Transverse colon (tissue), 4 donors: ENCODE data around the gene UTS2R. TPM values are rescaled to one million over a fixed set of nuclear protein-coding genes. Genes with fewer than 3 reads are reported as not detected.

Source experiments
- DNase-seq: peaks from one replicate; pipeline ENCODE4 v3.0.0-alpha.2; 2019
- H3K27ac ChIP-seq, 4 donors: fragments of 200-600 bp; sonication (generic); 2 replicates each; pipeline ENCODE4 v1.5.1; 2016 to 2018; ENCODE audit warnings: inconsistent platforms in 4 of 4
- H3K27me3 ChIP-seq: fragments of 200-600 bp; sonication (generic); 2 replicates; pipeline ENCODE4 v1.5.1; 2017; ENCODE audit warnings: inconsistent platforms
- H3K36me3 ChIP-seq, 4 donors: fragments of 200-600 bp; sonication (generic); 2 replicates each; pipeline ENCODE4 v1.5.1; 2017 to 2019; ENCODE audit warnings: inconsistent platforms in 4 of 4
- H3K4me1 ChIP-seq, 4 donors: fragments of 200-600 bp; sonication (generic); 2 replicates each; pipeline ENCODE4 v1.5.1; 2017 to 2020; ENCODE audit warnings: inconsistent platforms in 4 of 4
- H3K4me3 ChIP-seq, 4 donors: fragments of 200-600 bp; sonication (generic); 1 replicate in 1 of 4; 2 replicates in 3 of 4; pipeline versions ENCODE4 v1.5.1 to v1.6.1; 2017 to 2019; ENCODE audit warnings: inconsistent platforms in 4 of 4
- H3K9me3 ChIP-seq, 2 donors: fragments of 200-600 bp; sonication (generic); 2 replicates each; pipeline ENCODE4 v1.5.1; 2017 to 2019; ENCODE audit warnings: inconsistent platforms in 2 of 2
- EP300 ChIP-seq: sonication (generic); formaldehyde crosslinking; IDR thresholded peaks from one replicate; pipeline ENCODE4 v1.6.1; 2017; ENCODE audit warnings: antibody characterized with exemption, low read depth
- POLR2A ChIP-seq: fragments of 450-650 bp; IDR thresholded peaks from one replicate; pipeline ENCODE4 v1.6.1; 2016; ENCODE audit warnings: antibody characterized with exemption, mild to moderate bottlenecking, moderate library complexity
- POLR2AphosphoS5 ChIP-seq, 3 donors: sonication (generic); formaldehyde crosslinking; IDR thresholded peaks; one replicate each; pipeline ENCODE4 v1.6.1; 2016; ENCODE audit warnings: antibody characterized with exemption in 3 of 3
- WGBS, 2 donors: methylation state at CpG; one replicate each; pipeline ENCODE4 v1.1.5; 2018; ENCODE audit warnings: low coverage in 1 of 2; 5-methylcytosine and 5-hydroxymethylcytosine counted together
- in situ Hi-C, 4 donors: fragments of 200-750 bp; cut with MboI; loops; one replicate each; pipeline versions ENCODE4 v1.15.0 to v1.15.1; 2017; ENCODE audit warnings: low sequenced_read_pairs in 3 of 4, low pct_ligation_motif_present in 1 of 4, low pct_unique_long_range_greater_than_20kb in 1 of 4
- intact Hi-C: fragments of 100-400 bp; cut with DNase I; formaldehyde crosslinking; loops from one replicate; pipeline ENCODE4 v1.15.1; 2023; ENCODE audit warnings: low total_unique reads
- total RNA-seq, 4 donors: library from RNA; depleted of rRNA; stranded (reverse); fragments of >200 nt; gene quantifications; one replicate each; pipeline ENCODE4 v1.1.0, GENCODE V29; 2016
- TF ChIP-seq, protein P1 (sequence below), 5 experiments: fragments of 200-600 bp in 3 of 5; fragments of 450-650 bp in 2 of 5; sonication (generic) in 3 of 5; IDR thresholded peaks; 1 replicate in 2 of 5; 2 replicates in 3 of 5; pipeline ENCODE4 v1.5.1; 2016 to 2017; ENCODE audit warnings: antibody characterized with exemption in 5 of 5, inconsistent platforms in 3 of 5, mild to moderate bottlenecking in 2 of 5, moderate library complexity in 1 of 5

UTS2R gene
- total RNA-seq, 4 donors from 2014 or later, result 0.48 TPM; not detected in 3

DNA sequence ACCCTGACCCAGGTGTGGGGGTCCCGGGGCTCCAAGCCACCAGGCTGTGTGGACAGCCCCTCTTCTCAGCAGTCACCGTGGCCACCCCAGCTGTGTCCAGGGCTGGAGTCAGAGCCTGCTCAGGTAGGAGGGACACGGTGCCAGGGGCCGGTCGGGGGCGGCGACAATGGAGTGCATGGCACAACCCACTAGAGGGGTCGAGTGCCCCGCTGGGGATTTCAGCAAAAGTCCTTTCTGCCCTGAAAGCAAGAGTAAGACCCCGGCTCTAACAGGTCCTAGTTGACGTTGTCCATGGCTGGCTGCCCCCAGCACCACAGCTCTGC, 11.3 kb downstream of the UTS2R start:
- Histone ChIP-seq H3K9me3 (no peaks in the 10 kb centered on the region), H3K27ac (no peak overlapping the region), H3K27me3 (peaks cover 75% of the 10 kb centered on the region), H3K36me3 (no peaks in the 10 kb centered on the region), H3K4me3 (no peak overlapping the region), H3K4me1 (peaks cover 0 to 16% (median 10%) of the 10 kb centered on the region in 4 donors)
- no peak for DNase-seq
- WGBS, 2 donors, result 86% methylated on average over 9 of the region's 11 CpGs; no CpG with 5 or more reads in 1 of the 2 donors
- TF ChIP-seq POLR2A (no peak), POLR2AphosphoS5 (IDR thresholded peaks at IDR 0.05) (no peak), EP300 (no peak)
- TF ChIP-seq, protein P1, sequence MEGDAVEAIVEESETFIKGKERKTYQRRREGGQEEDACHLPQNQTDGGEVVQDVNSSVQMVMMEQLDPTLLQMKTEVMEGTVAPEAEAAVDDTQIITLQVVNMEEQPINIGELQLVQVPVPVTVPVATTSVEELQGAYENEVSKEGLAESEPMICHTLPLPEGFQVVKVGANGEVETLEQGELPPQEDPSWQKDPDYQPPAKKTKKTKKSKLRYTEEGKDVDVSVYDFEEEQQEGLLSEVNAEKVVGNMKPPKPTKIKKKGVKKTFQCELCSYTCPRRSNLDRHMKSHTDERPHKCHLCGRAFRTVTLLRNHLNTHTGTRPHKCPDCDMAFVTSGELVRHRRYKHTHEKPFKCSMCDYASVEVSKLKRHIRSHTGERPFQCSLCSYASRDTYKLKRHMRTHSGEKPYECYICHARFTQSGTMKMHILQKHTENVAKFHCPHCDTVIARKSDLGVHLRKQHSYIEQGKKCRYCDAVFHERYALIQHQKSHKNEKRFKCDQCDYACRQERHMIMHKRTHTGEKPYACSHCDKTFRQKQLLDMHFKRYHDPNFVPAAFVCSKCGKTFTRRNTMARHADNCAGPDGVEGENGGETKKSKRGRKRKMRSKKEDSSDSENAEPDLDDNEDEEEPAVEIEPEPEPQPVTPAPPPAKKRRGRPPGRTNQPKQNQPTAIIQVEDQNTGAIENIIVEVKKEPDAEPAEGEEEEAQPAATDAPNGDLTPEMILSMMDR (IDR thresholded peaks at IDR 0.05), result no peak
- intact Hi-C loops (no loop called here), in situ Hi-C loops (no loop called here)

- H3K4me3 ChIP-seq, result no peak overlapping the region
- peaks cover 75% of the 10 kb centered on the region for H3K27me3 ChIP-seq
- TF ChIP-seq EP300 (no peak), POLR2AphosphoS5 (IDR thresholded peaks at IDR 0.05) (no peak), POLR2A (no peak)
- TF ChIP-seq, protein P1 (IDR thresholded peaks at IDR 0.05), result no peak
- no peaks in the 10 kb centered on the region for H3K36me3 ChIP-seq
- no peak for DNase-seq
- 64% methylated on average over 17 of the region's 18 CpGs; no CpG with 5 or more reads in 1 of the 2 donors for WGBS, 2 donors
- H3K27ac ChIP-seq, result no peak overlapping the region
- in situ Hi-C loops (no loop called here), intact Hi-C loops (no loop called here)
- H3K4me1 ChIP-seq, result peaks cover 0 to 16% (median 10%) of the 10 kb centered on the region in 4 donors
- no peaks in the 10 kb centered on the region for H3K9me3 ChIP-seq
These were observed 11.8 kb downstream of the UTS2R start for GRCh38 chr17:82383411-82383810.

- no peaks in the 10 kb centered on the region for H3K9me3 ChIP-seq
- TF ChIP-seq, protein P1 (IDR thresholded peaks at IDR 0.05), result no peak
- TF ChIP-seq POLR2AphosphoS5 (IDR thresholded peaks at IDR 0.05) (no peak), EP300 (no peak), POLR2A (no peak)
- DNase-seq, result no peak
- in situ Hi-C loops (no loop called here), intact Hi-C loops (no loop called here)
- no peaks in the 10 kb centered on the region for H3K36me3 ChIP-seq
- WGBS, 2 donors, result 62% methylated on average over 21 of the region's 22 CpGs; no CpG with 5 or more reads in 1 of the 2 donors
- H3K27ac ChIP-seq, result no peak overlapping the region
- H3K4me3 ChIP-seq, result no peak overlapping the region
- peaks cover 0 to 16% (median 10%) of the 10 kb centered on the region in 4 donors for H3K4me1 ChIP-seq
- peaks cover 69% of the 10 kb centered on the region for H3K27me3 ChIP-seq
These were observed 12.6 kb downstream of the UTS2R start for GRCh38 chr17:82384051-82384729.

DNA sequence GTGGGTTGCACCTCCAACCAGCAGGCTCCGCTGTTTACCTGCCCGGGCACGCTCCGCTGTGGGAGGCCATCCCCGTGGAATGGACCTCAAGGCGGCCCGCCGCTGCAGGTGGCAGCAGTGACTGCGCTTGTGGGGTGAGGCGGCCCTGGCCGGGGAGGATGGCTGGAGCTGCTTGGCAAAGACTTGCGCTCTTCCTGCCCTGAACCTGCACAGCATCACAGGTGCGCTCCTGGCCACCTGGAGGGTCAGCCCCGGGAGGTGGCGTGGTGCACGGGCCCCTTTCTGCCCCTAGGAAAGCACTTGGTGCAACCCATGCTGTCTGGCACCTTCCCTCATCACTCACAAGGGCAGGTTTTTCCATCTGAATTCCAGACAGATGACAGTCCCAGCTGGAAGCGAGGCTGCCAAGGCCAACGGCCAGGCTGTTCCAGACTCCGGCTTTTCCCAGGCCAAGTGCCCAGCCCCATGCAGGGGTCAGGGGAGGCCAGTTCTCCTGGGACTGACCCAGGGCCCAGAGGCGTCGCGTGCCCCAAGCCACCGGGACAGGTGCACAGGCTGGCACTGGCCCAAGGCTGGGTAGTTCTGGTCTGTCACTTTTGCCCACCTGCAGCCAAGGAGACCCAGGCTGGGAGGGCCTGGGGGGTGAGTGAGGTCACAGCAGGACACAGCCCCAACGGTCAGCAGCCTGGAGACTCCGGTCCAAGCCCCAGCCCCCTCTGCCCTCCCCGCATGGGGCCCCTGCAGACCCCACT, 13.3 kb downstream of the UTS2R start:
- peak; percentile 50 for DNase-seq
- no peaks in the 10 kb centered on the region for H3K9me3 ChIP-seq
- H3K36me3 ChIP-seq, result no peaks in the 10 kb centered on the region
- in situ Hi-C loops (no loop called here), intact Hi-C loops (no loop called here)
- peaks cover 0 to 16% (median 10%) of the 10 kb centered on the region in 4 donors for H3K4me1 ChIP-seq
- H3K27me3 ChIP-seq, result peaks cover 62% of the 10 kb centered on the region
- 33% methylated on average over 24 of the region's 26 CpGs; no CpG with 5 or more reads in 1 of the 2 donors for WGBS, 2 donors
- no peak overlapping the region for H3K27ac ChIP-seq
- TF ChIP-seq POLR2A, result no peak
- TF ChIP-seq EP300, result no peak
- TF ChIP-seq, protein P1 (IDR thresholded peaks at IDR 0.05), result peak in 2 of 5 experiments; percentile 20 to 25
- no peak overlapping the region for H3K4me3 ChIP-seq
